ENCODE results near the gene LRP1B.

DNA sequence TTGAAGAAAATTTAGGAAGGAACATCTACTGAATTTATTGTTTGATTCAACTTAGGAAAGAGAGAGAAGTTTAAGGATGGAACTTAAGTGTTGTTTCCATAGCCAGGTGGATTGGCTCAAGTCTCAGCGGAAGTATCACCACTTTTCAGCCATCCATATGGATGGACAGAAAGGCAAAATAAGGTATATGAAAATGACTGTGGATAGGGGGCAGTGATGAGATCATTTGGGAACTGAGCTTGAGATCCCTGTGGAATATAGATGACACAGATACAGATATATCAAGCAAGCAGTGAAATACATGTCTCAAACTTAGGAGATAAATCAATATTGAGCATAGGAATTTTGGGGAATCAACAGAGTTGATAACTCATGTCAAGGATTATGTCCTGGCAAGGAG, 1887.9 kb downstream of the LRP1B start:
- no peak for TF ChIP-seq CTCF (IDR thresholded peaks at IDR 0.05; ENCODE audit: low read depth, low read length, poor library complexity, severe bottlenecking)
- no peak for TF ChIP-seq EZH2phosphoT487 (IDR thresholded peaks at IDR 0.05; ENCODE audit: borderline replicate concordance, low read length)
